HG03103 (cell line): ENCODE measurements around the gene AUH.

ENCODE experiments used
- ATAC-seq: cut with Tn5 transposase; IDR thresholded peaks from one replicate; pipeline ENCODE4 v1.9.1; 2021; ENCODE audit warnings: low read depth; ENCODE audit not compliant: unreplicated experiment

AUH gene

GRCh38 chr9:91178281-91179236 is 183.2 kb downstream of the AUH start:
- no peak for ATAC-seq

- no peak for ATAC-seq
Measured at GRCh38 chr9:91177661-91178280, 183.9 kb downstream of the AUH start.

GRCh38 chr9:91177081-91177480 is 184.6 kb downstream of the AUH start:
- ATAC-seq, result no peak

GRCh38 chr9:91176426-91176825 is 185.3 kb downstream of the AUH start:
- ATAC-seq, result no peak

GRCh38 chr9:91174772-91175171 is 186.9 kb downstream of the AUH start:
- ATAC-seq, result no peak

GRCh38 chr9:91172329-91172728 is 189.4 kb downstream of the AUH start:
- ATAC-seq, result no peak

GRCh38 chr9:91170951-91171350 is 190.8 kb downstream of the AUH start:
- no peak for ATAC-seq

GRCh38 chr9:91166796-91167366 is 194.8 kb downstream of the AUH start:
- no peak for ATAC-seq

GRCh38 chr9:91164724-91165520 is 196.8 kb downstream of the AUH start:
- peak; percentile 45 for ATAC-seq
